GM12878 (cell line): Measurements from ENCODE around the gene TEC. TPM values are rescaled to one million over a fixed set of nuclear protein-coding genes. Genes with fewer than 3 reads are reported as not detected.

Experiments
- ATAC-seq: fragments of 200-7000 bp; cut with Tn5 transposase; 3 replicates; pipeline ENCODE4 v1.9.1; 2020; ENCODE audit warnings: mild to moderate bottlenecking, moderate library complexity
- BruUV-seq: library from RNA; stranded (reverse); fragments of 400-500 nt; replicated peaks from 2 replicates; lab custom pipeline; 2021; lab: Mats Ljungman, UMichigan
- CTCF ChIA-PET: fragments of 300-600 bp; sonication (Branson Sonifier 250); formaldehyde crosslinking; extraction: SDS; loops from one replicate; lab custom pipeline; 2021; ENCODE audit warnings: inconsistent platforms; lab: Yijun Ruan, JAX
- POLR2A ChIA-PET: fragments of 350-600 bp; formaldehyde crosslinking; extraction: SDS; loops from one replicate; lab custom pipeline; 2021; ENCODE audit warnings: inconsistent platforms; lab: Charles Lee
- RAD21 ChIA-PET: fragments of 300-600 bp; sonication (Branson Sonifier 250); formaldehyde crosslinking; loops from one replicate; lab custom pipeline; 2023; ENCODE audit warnings: antibody characterized with exemption; ENCODE audit not compliant: unreplicated experiment; lab: Charles Lee
- SMC1A ChIA-PET: fragments of 300-600 bp; sonication (Branson Sonifier 250); formaldehyde crosslinking; loops from one replicate; lab custom pipeline; 2023; ENCODE audit not compliant: unreplicated experiment, uncharacterized antibody; lab: Charles Lee
- DNase-seq: peaks from one replicate; pipeline ENCODE4 v3.0.0-alpha.2; 2011; ENCODE audit warnings: low read depth, low spot score
- FAIRE-seq: peaks from 3 replicates; lab custom pipeline; 2011; peaks lifted over from hg19 to GRCh38; lab: Jason Lieb, UNC
- H2AFZ ChIP-seq: 2 replicates; pipeline ENCODE4 v1.6.0; 2011; ENCODE audit warnings: low read depth, low read length, control low read depth; ENCODE audit not compliant: control insufficient read depth
- H3K27ac ChIP-seq: 2 replicates; pipeline ENCODE4 v1.5.1; 2011; ENCODE audit warnings: control low read depth; ENCODE audit not compliant: control insufficient read depth, insufficient read depth
- H3K27me3 ChIP-seq, 2 experiments: replicated peaks in 1 of 2; 2 replicates each; pipeline versions ENCODE4 v1.6.0 to v1.6.1; 2011; ENCODE audit warnings: low read length in 1 of 2; ENCODE audit not compliant: control insufficient read depth in 2 of 2, insufficient read depth in 2 of 2
- H3K36me3 ChIP-seq, 2 experiments: 2 replicates each; pipeline ENCODE4 v1.5.1; 2011; ENCODE audit warnings: low read length in 1 of 2; ENCODE audit not compliant: control insufficient read depth in 2 of 2, insufficient read depth in 2 of 2
- H3K4me1 ChIP-seq: 2 replicates; pipeline ENCODE4 v1.6.1; 2011; ENCODE audit warnings: mild to moderate bottlenecking, low read length, moderate library complexity, mixed read lengths; ENCODE audit not compliant: control insufficient read depth, insufficient read depth
- H3K4me2 ChIP-seq: 2 replicates; pipeline ENCODE4 v1.6.0; 2011; ENCODE audit warnings: control low read depth; ENCODE audit not compliant: control insufficient read depth, insufficient read depth
- H3K4me3 ChIP-seq: fragments of 200-600 bp; sonication (generic); 2 replicates; pipeline ENCODE4 v1.5.1; 2016
- H3K79me2 ChIP-seq: 2 replicates; pipeline ENCODE4 v1.6.0; 2011; ENCODE audit warnings: low read length; ENCODE audit not compliant: control insufficient read depth, insufficient read depth
- H3K9ac ChIP-seq: 2 replicates; pipeline ENCODE4 v1.8.0; 2011; ENCODE audit warnings: low read length, control low read depth, mixed read lengths; ENCODE audit not compliant: control insufficient read depth, insufficient read depth
- H3K9me3 ChIP-seq: replicated peaks from 3 replicates; pipeline ENCODE4 v1.5.1; 2011; ENCODE audit warnings: mild to moderate bottlenecking, low read length; ENCODE audit not compliant: control insufficient read depth, insufficient read depth
- H4K20me1 ChIP-seq: 2 replicates; pipeline ENCODE4 v1.6.0; 2011; ENCODE audit not compliant: control insufficient read depth, insufficient read depth
- EGR1 ChIP-seq, 2 experiments: IDR thresholded peaks; 1 replicate in 1 of 2; 2 replicates in 1 of 2; pipeline ENCODE4 v1.6.1; 2011 to 2012; ENCODE audit warnings: low read depth in 2 of 2, low read length in 2 of 2, borderline replicate concordance in 1 of 2, mild to moderate bottlenecking in 1 of 2, moderate library complexity in 1 of 2
- IRF4 ChIP-seq: IDR thresholded peaks from 2 replicates; pipeline ENCODE4 v1.6.1; 2011; ENCODE audit warnings: low read depth, low read length
- NKRF ChIP-seq: fragments of 450-650 bp; conservative IDR thresholded peaks from 2 replicates; pipeline ENCODE4 v1.6.1; 2017; ENCODE audit warnings: mild to moderate bottlenecking, moderate library complexity
- RELB ChIP-seq: fragments of 450-650 bp; IDR thresholded peaks from 2 replicates; pipeline ENCODE4 v1.6.1; 2017; ENCODE audit warnings: low read depth, mild to moderate bottlenecking, moderate library complexity
- SRF ChIP-seq, 2 experiments: IDR thresholded peaks; 2 replicates each; pipeline ENCODE4 v1.6.1; 2011; ENCODE audit warnings: low read depth in 2 of 2, low read length in 2 of 2, mild to moderate bottlenecking in 1 of 2, moderate library complexity in 1 of 2
- TCF12 ChIP-seq: IDR thresholded peaks from 2 replicates; pipeline ENCODE4 v1.6.1; 2011; ENCODE audit warnings: low read depth, mild to moderate bottlenecking, low read length
- ZBTB11 ChIP-seq: fragments of 450-650 bp; formaldehyde crosslinking; IDR thresholded peaks from 2 replicates; pipeline ENCODE4 v1.5.0; 2022; ENCODE audit warnings: mild to moderate bottlenecking, missing genetic modification characterization
- ZBTB40 ChIP-seq: fragments of 450-650 bp; IDR thresholded peaks from 2 replicates; pipeline ENCODE4 v1.6.1; 2016; ENCODE audit warnings: mild to moderate bottlenecking, moderate library complexity, borderline replicate concordance
- ZNF622 ChIP-seq: fragments of 450-650 bp; IDR thresholded peaks from 2 replicates; pipeline ENCODE4 v1.6.1; 2017; ENCODE audit warnings: mild to moderate bottlenecking, inconsistent platforms
- WGBS: methylation state at CpG from one replicate; pipeline ENCODE4 v1.1.6; 2016; ENCODE audit warnings: low lambda C conversion rate; ENCODE audit not compliant: insufficient replicate concordance, insufficient coverage; ENCODE audit errors: missing lambda C conversion rate; 5-methylcytosine and 5-hydroxymethylcytosine counted together
- in situ Hi-C: fragments of 300-500 bp; cut with MboI; formaldehyde crosslinking; loops from 9 replicates; pipeline ENCODE4 v1.14.3; 2018; ENCODE audit warnings: mixed read lengths
- intact Hi-C: fragments of 100-400 bp; cut with micrococcal nuclease; formaldehyde crosslinking; loops from one replicate; pipeline ENCODE4 v1.14.2; 2022; ENCODE audit not compliant: unreplicated experiment
- polyA plus RNA-seq, 11 experiments: library from polyadenylated mRNA; depleted of rRNA in 4 of 11; unstranded in 6 of 11; stranded (reverse) in 5 of 11; fragments of >200 nt; fragmentation: Nextera tagmentation in 4 of 11; fragmentation: Illumina TruSeq in 1 of 11; extraction: Ambion mirVana in 4 of 11; extraction: Trizol in 1 of 11; gene quantifications; 1 replicate in 1 of 11; 2 replicates in 10 of 11; pipeline versions ENCODE4 v1.2.1 to v1.2.3, GENCODE V29; 2011 to 2016; ENCODE audit warnings: inconsistent platforms in 2 of 11, missing spikeins in 2 of 11, low read depth in 1 of 11
- total RNA-seq, 4 experiments: library from RNA; depleted of rRNA in 3 of 4; stranded (reverse); fragments of >200 nt in 3 of 4; fragmentation: Illumina TruSeq in 1 of 4; extraction: Trizol in 1 of 4; gene quantifications; 2 replicates each; pipeline versions ENCODE4 v1.2.1 to v1.2.3, GENCODE V29; 2013 to 2021

Gene TEC
- total and polyA plus RNA-seq, 10 of the 15 experiments (the other 5 are each of a cell fraction or from before 2014, with no cell fraction given): 7.4 to 27.2 (median 17.1) TPM

GRCh38 chr4:48149827-48150370 lies 119.7 kb downstream of the TEC start (continued):
- TF ChIP-seq ZBTB11 (no peak), TCF12 (no peak), IRF4 (no peak), NKRF (no peak)

- FAIRE-seq (no peak), DNase-seq (no peak), ATAC-seq (no peak)
- WGBS: 94% methylated on average over 1 of the region's 1 CpG
- in situ Hi-C loops (no loop called here), intact Hi-C loops (no loop called here)
- Histone ChIP-seq H3K9me3 (no peaks in the 10 kb centered on the region), H3K9ac (no peak overlapping the region), H3K4me3 (no peak overlapping the region), H3K79me2 (no peaks in the 10 kb centered on the region), H3K27me3 (no peaks in the 10 kb centered on the region), H3K27ac (no peak overlapping the region), H3K4me1 (no peaks in the 10 kb centered on the region), H2AFZ (no peak overlapping the region), H3K4me2 (no peak overlapping the region), H3K36me3 (peaks cover 5 to 39% of the 10 kb centered on the region in 2 experiments), H4K20me1 (no peaks in the 10 kb centered on the region)
- no TSS peak for BruUV-seq
- SMC1A ChIA-PET: interaction anchor here (0.7 to 2.4 kb wide), 3 partner anchors 9 to 127 kb away, joined by 3 to 12 read pairs (median 3); no protein-coding TSS in a partner anchor
- RAD21 ChIA-PET: no interaction called here
- CTCF ChIA-PET: interaction anchor here (1.2 kb wide), 1 partner anchor 143 kb away, joined by 3 read pairs; no protein-coding TSS in a partner anchor
- POLR2A ChIA-PET: no interaction called here
- no peak for TF ChIP-seq ZBTB40
- no peak for TF ChIP-seq RELB
- no peak for TF ChIP-seq ZNF622
- no peak for TF ChIP-seq SRF (IDR thresholded peaks at IDR 0.05; ENCODE audit: low read depth in 2 of 2, low read length in 2 of 2)
- TF ChIP-seq EGR1 (IDR thresholded peaks at IDR 0.05; ENCODE audit: borderline replicate concordance in 1 of 2, low read depth in 2 of 2, low read length in 2 of 2): no peak
These were observed 122.0 kb downstream of the TEC start for GRCh38 chr4:48147621-48148020.
